COLO829 (cell line): ENCODE results near the gene UQCRHL.
A peak's percentile ranks its signal among the peaks of the same experiment; 100 is the strongest.
"Not testable (repeated sequence)": the region's sequence is repeated elsewhere in the genome, so short reads cannot be mapped to it uniquely, and the experiment has no call there.

Experiments
- DNase-seq: peaks from one replicate; pipeline ENCODE4 v3.0.0; 2012; ENCODE audit warnings: low spot score

The UQCRHL gene

GRCh38 chr1:15807549-15807948 is at the start of gene UQCRHL:
TSS of gene UQCRHL (minus strand) at chr1:15807649. CDS start at chr1:15807649, 0 bp downstream.
- not testable (repeated sequence) for DNase-seq

GRCh38 chr1:15856888-15857287 is 49.4 kb upstream of the UQCRHL start:
- no peak for DNase-seq

- no peak for DNase-seq
These were observed 45.4 kb upstream of the UQCRHL start for GRCh38 chr1:15852828-15853302.

GRCh38 chr1:15852036-15852827 is 44.8 kb upstream of the UQCRHL start:
- DNase-seq, result no peak

- DNase-seq, result no peak
These were observed 44.0 kb upstream of the UQCRHL start for GRCh38 chr1:15851210-15852035.

- DNase-seq, result no peak
These were observed 43.1 kb upstream of the UQCRHL start for GRCh38 chr1:15850471-15851001.

GRCh38 chr1:15849775-15850324 is 42.4 kb upstream of the UQCRHL start:
- DNase-seq, result no peak

- DNase-seq, result no peak
These were observed 41.7 kb upstream of the UQCRHL start for GRCh38 chr1:15848929-15849774.

- no peak for DNase-seq
These were observed 40.9 kb upstream of the UQCRHL start for GRCh38 chr1:15848143-15848928.

- no peak for DNase-seq
These were observed 40.4 kb upstream of the UQCRHL start for GRCh38 chr1:15847893-15848142.

- DNase-seq, result peak; percentile 88
These were observed 39.8 kb upstream of the UQCRHL start, which contains the start of gene SPEN for GRCh38 chr1:15847100-15847892. TSS of gene SPEN (plus strand) at chr1:15847707. CDS start at chr1:15848068, 361 bp downstream.

GRCh38 chr1:15846056-15846455 is 38.6 kb upstream of the UQCRHL start:
- not testable (repeated sequence) for DNase-seq

- no peak for DNase-seq
These were observed 36.5 kb upstream of the UQCRHL start for GRCh38 chr1:15843826-15844572.

GRCh38 chr1:15838721-15839120 is 31.3 kb upstream of the UQCRHL start:
- DNase-seq, result no peak

- no peak for DNase-seq
These were observed 30.5 kb upstream of the UQCRHL start for GRCh38 chr1:15837931-15838330.

GRCh38 chr1:15836772-15837669 is 29.6 kb upstream of the UQCRHL start:
- DNase-seq, result no peak

GRCh38 chr1:15836511-15836771 is 29.0 kb upstream of the UQCRHL start:
- not testable (repeated sequence) for DNase-seq

GRCh38 chr1:15835741-15836510 is 28.5 kb upstream of the UQCRHL start:
- DNase-seq, result peak; percentile 98
